Nucleus accumbens (tissue), 56 donors: ENCODE measurements around the gene KCTD15.
"Not testable (repeated sequence)": the region's sequence is repeated elsewhere in the genome, so short reads cannot be mapped to it uniquely, and the experiment has no call there.

Experiments
- DNase-seq, 56 donors: peaks; one replicate each; lab custom pipeline; 2025; lab: John Stamatoyannopoulos, UW

KCTD15 gene

DNA sequence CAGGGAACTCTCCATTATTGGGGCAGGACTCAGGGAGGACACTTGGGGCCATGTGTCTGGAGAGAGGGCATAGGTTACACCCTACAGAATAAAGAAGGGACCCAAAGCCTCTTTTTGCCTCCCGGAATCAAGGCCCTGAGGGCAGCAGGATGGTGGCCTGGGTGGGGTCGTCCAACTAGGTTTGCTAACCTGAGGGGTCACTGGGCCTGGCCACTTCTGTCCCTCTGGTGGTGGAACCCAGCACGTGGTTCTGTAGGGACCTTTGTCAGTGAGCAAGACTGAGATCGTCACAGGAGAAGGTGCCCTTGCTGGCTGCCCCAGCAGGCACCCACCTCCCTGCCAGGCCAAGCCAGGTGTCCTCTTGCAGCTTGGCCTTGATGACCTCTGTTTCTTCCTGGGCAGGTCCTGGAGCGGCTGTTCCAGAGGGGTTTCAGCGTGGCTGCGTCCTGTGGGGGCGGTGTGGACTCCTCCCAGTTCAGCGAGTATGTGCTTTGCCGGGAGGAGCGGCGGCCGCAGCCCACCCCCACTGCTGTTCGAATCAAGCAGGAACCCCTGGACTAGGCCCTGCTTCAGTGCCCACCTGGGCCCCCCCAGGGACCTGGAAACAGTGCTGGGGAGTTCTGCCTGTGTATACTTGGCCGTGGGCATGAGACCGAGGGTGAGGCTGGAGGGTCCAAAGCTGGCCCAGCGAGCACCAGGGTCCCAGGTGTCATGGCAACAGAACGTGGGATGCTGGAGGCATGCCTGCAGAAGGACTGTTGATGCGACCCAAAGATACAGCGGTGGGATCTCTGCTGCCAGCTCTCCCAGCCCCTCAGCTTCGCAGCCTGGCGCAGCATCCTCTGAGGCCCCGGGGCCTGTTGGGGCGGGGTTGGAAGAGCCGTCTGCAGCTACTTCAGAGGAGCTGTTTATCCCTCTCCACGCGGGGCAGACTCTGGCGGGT lies 16.0 kb downstream of the KCTD15 start:
- no peak for DNase-seq

DNA sequence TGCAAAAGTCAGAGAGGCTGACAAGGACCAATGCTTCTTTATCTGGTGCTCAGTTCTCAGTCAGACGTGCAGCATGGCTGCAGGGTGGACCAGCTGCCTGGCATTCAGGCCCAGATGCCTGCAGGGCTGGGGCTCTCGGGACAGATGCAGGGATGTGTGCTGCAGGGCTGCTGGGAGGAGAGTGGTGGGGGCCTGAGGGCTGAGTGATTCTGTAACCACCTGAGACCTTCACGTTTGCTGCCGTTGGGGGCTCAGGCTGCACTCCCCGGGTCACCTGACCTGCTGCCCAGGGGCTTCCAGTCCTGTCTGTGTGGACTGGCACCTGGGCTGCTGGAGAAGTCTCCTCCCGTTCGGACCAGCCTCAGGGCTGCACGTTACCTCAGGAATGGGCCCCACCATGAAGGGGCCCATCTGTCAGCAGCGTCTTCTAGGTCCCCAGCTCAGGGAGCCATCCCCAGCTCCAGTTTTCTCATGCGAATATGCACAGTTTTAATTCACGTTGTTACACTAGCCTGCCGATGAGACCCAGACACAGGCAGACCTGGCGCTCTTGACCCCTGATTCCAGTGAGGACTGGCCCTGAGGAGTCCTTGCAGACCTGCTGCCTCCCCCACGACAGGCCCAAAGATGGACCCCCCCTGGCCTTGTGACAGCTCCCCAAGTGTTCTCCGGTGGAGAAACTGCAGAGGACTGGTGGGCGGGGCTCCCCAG lies 16.9 kb downstream of the KCTD15 start:
- DNase-seq: no peak

DNA sequence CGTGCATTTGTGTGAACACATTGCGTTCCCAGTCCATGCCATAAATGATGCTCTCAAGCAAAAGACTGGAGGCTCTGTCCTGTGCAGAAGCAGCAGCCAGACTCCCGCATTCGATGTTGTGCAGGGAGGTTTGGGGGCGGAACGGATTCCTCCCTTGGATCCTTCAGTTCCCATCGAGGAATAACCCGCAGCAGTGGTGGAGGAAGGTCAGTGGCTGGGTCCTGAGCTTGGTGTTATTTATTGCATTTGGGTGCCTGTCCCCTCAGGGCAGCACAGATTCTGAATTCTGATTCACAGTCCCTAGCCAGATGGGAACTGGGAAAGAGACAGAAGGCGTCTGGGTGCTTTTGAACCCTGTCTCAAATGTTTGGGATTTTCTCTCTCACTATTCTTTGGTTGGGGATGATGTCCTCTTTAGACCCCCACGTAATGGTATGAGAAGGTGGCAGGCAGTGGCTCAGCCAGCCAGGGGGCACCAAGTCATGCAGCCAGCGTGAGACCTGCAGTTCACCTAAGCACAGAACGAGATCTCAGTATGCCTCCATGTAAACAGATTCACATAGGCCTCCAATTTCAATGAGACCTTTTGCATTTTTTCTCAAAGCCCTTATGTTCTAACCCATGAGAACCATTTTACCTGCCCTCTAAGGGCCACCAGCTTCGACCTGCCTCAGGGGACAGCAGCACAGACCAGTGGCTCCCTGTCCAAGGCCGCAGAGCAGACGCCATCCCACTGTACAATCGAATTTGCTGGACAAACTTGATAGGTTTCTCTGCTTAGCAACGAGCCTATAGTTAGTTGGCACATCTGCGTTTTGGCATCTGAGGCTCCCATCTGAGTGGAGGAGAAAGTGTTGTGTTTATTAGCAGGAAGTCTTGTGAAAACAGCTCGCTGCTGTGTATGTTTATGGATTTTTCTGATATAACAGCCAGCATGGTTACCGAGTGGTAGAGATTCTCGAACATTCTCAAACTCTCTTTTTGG lies 17.8 kb downstream of the KCTD15 start:
- DNase-seq: no peak

DNA sequence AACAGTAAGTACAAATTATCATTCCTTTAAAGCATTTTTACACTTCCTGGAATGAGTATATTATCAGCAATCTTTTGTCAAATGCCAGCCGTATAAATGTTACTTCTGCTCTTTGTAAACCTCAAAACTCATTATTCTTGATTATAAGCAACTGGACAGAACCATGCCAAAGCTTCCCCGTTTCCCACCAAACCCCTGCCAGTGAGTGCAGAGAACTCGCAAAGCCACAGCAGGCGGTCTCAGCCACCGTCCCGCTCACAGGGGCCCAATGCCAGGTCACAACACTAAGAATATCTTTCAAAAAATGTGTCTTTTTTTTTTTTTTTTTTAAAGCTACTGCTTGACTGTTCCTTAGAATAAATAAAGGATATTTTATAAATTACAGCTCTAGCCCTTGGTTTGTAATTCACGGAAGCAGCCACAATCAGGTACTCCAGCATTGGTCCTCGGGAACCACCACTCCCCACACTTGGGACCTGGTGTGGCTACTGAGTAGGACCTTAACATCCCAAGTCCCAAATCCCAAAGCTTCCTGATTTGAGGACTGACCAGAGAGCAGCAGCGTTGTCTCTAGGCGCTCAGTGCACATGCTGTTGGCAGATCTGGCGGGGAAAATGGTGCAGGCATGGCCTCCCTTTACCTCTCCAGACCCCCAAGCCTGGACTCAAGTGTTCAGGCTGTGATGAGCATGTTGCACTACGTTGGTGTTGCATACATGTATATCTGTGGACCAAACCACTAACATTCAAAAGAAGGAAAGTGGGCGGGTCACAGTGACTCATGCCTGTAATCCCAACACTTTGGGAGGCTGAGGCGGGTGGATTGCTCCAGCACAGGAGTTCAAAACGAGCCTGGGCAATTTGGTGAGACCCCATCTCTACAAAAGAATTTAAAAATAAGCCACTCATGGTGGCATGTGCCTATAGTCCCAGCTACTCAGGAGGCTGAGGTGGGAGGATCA lies 19.0 kb downstream of the KCTD15 start:
- peak in 7 of 56 donors; percentile 6 to 59 (median 16) for DNase-seq

DNA sequence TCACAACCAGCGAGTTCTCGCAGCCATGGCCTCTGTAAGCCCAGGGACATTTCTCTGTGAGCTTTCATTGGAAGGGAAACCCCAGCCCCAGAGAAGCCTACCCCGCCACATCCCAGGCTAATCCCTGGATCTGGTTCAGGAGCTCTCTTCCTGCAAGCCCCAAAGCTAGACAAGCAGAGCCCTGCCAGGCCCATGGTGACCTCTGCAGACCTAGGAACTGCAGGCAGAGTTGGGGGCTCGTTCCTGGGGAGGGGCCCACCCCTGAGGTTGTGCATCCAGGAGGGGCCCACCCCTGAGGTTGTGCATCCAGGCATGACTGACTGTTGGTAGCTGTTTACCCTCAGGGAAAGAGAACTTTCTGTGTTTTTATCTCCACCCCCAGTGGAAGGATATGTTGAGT lies 21.7 kb downstream of the KCTD15 start:
- DNase-seq: no peak

DNA sequence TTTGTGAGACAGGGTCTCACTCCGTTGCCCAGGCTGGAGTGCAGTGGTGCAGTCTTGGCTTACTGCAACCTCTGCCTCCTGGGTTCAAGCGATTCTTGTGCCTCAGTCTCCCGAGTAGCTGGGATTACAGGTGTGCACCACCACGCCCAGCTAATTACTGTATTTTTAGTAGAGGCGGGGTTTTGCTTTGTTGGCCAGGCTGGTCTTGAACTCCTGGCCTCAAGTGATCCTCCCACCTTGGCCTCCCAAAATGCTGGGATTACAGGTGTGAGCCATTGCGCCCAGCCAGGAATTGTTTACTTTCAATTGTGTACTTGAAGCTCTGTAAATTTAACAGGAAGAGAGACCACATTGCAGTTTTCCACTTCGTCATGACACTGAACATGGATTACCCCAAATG lies 22.4 kb downstream of the KCTD15 start:
- DNase-seq: not testable (repeated sequence)

DNA sequence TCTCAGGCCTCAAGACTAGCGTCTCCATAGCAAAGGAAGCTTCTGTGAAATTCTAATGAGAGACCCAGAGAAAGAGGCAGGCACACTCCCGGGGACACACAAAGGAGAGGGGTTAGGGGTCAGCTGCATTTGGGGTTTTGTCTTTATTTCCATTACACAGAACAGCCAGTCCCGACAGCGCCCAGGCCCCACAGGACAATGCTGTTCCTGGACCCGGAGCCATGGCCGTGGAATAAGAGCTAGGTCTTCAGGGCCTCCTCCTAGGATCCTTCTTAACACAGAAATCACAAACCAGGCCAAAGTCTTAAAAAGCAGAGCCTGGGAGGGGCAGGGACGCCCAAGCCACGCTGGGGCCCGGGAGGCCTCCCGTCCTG lies 22.8 kb downstream of the KCTD15 start:
- DNase-seq: peak in 1 of 56 donors; percentile 49

DNA sequence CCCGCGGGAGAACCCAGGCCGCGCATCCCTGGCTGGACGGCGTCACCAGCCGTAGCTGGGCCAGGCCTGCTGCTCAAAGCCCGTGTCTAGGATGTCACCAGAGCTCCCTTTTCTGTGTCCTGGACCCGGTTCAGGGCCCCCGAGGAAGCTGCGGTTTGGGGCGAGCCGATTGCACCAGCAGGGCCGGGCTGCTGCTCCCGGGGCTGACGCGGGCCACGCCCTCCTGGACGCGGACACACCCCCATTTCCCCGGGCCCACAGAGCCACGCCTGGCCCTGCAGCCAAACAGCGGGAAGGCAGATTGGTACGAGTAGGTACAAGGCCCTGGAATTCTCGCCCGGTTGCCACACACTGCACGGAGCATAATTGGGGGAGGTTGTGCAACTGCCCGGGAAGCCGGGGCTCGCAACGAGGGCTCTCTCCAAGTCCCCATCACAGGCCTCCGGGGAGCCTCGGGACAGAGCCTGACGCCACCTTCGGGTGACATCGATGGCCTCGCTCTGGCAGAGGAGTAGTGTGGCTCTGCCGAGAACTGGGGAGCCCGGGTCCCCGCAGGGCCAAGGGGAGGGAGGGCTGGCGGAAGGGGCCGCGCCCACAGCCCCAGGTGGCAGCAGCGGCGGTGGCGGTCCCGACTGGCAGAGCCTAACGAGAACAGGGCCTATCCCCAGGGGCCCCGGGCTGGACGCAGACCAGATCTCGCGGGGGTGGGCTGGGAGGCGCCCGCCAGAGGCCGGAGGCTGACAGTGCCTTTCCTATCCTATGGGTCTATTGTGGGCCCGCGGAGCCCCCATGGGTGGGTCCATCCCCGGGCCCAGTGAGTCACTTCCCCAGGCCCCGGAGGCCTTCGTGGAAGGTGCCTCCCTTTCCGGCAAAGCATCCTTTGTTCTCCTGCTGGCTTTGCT lies 23.5 kb downstream of the KCTD15 start:
- DNase-seq: peak in 11 of 56 donors; percentile 5 to 64 (median 23)

DNA sequence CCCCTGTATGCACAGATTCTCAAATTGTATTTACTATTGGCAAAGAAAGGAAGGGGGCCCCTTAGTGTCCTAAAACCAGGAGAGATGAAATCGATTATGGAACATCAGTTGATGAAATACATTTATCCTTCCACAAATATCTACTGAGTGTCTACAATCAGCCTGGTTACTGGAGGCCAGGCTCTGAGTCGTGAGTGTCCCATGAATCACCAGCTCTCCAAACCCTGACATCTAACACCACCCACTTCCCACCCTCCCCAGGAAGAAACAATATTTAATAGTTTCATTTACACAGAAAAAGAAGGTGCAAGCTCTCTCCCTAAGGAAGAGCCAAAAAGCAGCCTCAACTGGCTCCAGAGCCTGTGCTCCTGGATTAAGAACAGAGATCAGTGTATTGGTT lies 25.2 kb downstream of the KCTD15 start:
- no peak for DNase-seq

DNA sequence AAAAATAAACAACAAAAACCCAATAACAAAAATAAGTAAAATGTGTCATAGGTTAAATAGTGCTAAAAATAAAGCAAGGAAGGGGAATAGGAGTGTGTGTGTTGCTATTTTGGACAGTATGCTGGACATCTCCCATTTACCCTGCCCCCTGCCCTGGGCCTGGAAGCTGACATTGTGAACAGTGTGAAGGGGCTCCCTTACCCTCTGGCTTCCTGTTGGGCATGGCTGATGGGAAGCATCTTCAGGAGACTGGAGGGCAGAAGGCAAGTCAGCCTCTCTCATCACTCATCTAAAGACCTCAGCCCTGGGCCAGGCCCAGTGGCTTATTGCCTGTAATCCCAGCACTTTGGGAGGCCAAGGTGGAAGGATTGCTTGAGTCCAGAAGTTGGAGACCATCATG lies 26.7 kb downstream of the KCTD15 start:
- DNase-seq: no peak

DNA sequence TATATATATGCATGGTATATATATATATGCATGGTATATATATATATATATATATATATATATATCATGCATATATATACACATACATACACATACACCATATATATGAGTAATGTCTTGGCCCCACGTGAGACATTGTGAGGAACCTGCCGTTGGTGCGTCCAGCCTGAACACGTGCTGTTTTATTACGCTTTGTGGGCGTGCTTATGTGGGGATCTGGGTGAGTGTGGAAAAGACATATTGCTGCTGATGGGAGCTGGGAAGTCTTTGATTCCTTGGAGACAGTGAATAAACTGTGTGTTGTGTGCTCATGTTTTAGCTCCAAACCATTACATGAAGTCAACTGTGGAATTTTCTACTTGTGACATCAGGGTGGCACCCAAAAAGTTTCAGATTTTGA lies 28.9 kb downstream of the KCTD15 start:
- DNase-seq: no peak

DNA sequence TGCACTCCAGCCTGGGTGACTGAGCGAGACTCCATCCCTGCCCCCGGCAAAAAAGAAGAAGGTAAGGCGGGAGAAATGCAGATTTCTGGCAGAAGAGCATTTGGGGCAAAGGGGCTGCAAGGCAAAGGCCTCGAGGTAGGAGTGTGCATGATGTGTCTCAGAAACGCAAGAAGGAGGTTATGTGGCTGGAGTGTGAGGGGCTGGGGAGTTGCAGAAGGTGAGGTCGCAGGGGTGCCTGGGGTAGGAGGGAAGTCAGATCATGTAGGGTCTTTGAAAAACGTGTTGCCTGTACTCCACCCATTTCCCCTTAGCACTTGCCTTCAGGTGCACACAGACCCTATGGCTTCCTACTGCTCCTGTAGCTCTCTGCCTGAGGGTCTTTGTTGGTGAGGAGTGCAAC lies 29.9 kb downstream of the KCTD15 start:
- DNase-seq: no peak

DNA sequence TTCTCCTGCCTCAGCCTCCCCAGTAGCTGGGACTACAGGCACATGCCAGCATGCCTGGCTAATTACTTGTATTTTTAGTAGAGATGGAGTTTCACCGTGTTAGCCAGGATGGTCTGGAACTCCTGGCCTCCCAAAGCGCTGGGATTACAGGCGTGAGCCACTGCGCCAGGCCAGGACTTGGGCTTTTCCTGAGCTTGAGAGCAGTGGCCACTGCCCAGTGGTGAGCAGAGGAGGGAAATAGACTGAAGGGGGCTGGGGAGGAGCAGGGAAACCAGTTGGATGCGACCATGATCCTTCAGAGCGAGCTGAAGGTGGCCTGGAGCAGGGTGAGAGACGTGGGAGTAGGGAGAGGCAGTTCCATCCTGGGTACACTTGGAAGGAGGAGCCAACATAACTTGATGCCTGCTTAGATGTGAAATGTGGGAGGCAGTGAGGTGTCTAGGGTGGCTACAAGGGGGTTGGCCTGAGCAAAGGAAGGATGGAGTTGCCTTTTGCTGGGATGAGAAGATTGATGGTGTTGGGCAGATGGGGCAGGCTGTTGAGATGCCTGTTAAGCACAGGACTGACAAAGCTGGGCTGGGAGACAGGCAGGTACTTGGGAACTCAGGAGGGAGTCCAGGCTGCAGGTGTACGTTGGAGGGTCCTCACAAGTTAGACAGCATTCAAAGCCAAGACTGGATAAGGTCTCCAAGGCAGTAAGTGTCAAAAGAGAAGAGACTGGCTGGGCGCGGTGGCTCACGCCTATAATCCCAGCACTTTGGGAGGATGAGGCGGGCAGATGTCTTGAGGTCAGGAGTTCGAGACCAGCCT lies 31.8 kb downstream of the KCTD15 start:
- no peak for DNase-seq

DNA sequence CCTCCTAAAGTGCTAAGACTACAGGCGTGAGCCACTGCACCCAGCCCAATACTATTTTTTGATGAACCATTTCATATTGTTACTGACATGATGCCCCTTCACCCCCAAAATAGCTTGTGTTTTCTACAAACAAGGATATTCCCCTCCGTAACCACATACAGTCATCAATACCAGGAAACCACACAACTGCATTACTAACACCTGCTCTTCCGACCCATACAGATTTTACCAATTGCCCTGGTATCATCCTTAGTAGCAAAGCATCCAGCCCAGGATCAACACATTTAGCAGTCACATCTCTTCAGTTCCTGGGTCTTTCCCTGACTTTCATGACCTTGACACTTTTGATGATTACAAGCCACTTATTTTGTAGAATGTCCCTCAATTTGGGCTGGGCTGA lies 33.6 kb downstream of the KCTD15 start:
- DNase-seq: no peak

DNA sequence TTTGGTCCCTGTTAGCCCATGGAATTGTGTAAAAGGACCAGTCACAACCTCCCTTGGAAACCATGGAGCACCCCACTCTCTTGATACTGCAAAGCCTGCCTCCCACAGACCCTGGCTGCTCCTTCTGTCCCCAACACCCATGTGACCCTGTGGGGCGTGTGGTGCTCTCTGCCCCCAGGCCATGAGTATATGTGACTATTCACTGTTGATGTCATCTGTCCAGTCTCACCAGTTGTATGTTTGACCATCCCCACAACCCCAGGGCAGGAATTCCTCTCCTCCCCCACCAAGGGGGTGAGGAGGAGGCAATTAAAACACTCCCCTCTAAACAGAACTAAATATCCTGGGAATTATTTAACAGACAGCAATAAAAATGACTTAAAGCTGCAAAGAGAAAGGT lies 35.2 kb downstream of the KCTD15 start:
- no peak for DNase-seq

DNA sequence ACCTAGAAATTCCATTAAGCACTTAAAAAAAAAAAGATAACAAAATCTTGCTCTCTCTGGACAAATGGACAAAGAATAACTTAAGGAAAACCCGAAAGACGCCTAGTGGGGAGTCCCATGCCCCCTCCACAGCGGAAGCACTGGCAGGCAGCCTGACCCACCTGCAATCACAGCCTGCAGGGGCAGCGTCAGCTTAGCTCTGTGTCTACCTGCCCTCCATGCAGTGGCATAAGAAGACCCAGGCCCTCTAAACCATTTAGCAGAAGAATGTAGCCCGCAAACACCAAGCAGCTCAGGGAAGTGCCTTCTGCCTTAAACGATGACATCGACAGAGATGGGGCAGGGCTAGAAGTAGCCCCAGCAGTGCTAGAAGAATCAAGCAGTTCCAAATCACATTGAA lies 36.0 kb downstream of the KCTD15 start:
- no peak for DNase-seq

DNA sequence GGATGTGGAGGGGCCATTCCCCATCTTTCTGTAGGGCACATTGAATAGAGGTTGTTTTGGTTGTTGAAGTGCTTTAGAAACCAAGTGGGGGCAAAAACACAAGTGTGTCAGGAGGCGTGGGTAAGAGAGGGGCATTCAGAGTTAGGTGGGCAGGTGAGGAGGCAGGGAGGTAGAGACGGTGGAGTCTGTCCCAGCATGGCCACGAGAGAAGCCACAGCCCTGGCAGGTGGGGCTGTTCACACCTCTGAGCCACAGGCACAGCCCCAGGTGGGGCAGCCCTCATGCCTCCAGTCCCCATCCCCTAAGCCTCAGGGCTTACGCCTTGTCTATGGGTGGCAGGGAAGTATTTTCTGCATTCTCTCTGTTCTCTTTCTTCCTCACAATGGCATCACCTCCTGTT lies 43.7 kb downstream of the KCTD15 start:
- no peak for DNase-seq

DNA sequence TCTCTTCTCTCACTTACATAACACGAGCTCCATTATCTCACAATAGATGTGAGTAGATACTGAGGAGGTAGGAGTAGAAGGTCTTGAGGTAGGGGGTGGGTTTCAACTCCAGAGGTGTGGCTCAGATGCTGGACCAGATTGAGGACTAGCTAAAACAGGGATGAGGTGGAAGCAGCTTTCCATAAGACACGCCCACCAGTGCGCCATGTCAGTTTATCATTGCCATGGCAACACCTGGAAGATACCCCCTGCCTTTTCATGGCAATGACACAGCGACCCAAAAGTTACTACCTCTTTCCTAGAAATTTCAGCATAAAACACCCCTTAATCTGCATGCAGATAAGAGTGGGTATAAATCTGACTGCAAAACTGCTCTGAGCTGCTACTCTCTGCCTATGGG lies 44.1 kb downstream of the KCTD15 start:
- DNase-seq: no peak
